Ectodermal cell (in vitro differentiated cells): Measurements from ENCODE around the gene NDST4. TPM values are rescaled to one million over a fixed set of nuclear protein-coding genes. Genes with fewer than 3 reads are reported as not detected.

Experiments
- H3K27ac ChIP-seq: 2 replicates; pipeline ENCODE4 v1.7.0; 2013; ENCODE audit warnings: mild to moderate bottlenecking, low read depth, low read length; ENCODE audit not compliant: insufficient read depth, poor library complexity, severe bottlenecking
- H3K27me3 ChIP-seq: 2 replicates; pipeline ENCODE4 v1.7.0; 2013; ENCODE audit warnings: mild to moderate bottlenecking, low read length; ENCODE audit not compliant: insufficient read depth, control insufficient read depth, poor library complexity, severe bottlenecking
- H3K36me3 ChIP-seq: one replicate; pipeline ENCODE4 v1.7.0; 2013; ENCODE audit warnings: low read length; ENCODE audit not compliant: control insufficient read depth, insufficient read depth
- H3K4me1 ChIP-seq: one replicate; pipeline ENCODE4 v1.7.0; 2013; ENCODE audit warnings: low read length; ENCODE audit not compliant: control insufficient read depth, insufficient read depth
- H3K4me3 ChIP-seq: 2 replicates; pipeline ENCODE4 v1.7.0; 2013; ENCODE audit warnings: low read depth, low read length, control low read depth; ENCODE audit not compliant: insufficient read depth
- H3K9me3 ChIP-seq: 2 replicates; pipeline ENCODE4 v1.7.0; 2013; ENCODE audit warnings: mild to moderate bottlenecking, low read length, moderate library complexity; ENCODE audit not compliant: control insufficient read depth
- WGBS, 2 experiments: methylation state at CpG; one replicate each; pipeline ENCODE4 v1.1.7; 2013; ENCODE audit warnings: missing lambda C conversion rate in 2 of 2; 5-methylcytosine and 5-hydroxymethylcytosine counted together
- polyA plus RNA-seq, 4 experiments: library from polyadenylated mRNA; stranded (reverse); fragments of 50-300 nt; gene quantifications; one replicate each; pipeline ENCODE4 v1.2.3, GENCODE V29; 2013

NDST4 gene
- polyA plus RNA-seq (2013, experiment 1 of 4): 0.87 TPM
- polyA plus RNA-seq (2013, experiment 2 of 4): 1.2 TPM
- 1.5 TPM for polyA plus RNA-seq (2013, experiment 3 of 4)
- polyA plus RNA-seq (2013, experiment 4 of 4): 1.6 TPM

DNA sequence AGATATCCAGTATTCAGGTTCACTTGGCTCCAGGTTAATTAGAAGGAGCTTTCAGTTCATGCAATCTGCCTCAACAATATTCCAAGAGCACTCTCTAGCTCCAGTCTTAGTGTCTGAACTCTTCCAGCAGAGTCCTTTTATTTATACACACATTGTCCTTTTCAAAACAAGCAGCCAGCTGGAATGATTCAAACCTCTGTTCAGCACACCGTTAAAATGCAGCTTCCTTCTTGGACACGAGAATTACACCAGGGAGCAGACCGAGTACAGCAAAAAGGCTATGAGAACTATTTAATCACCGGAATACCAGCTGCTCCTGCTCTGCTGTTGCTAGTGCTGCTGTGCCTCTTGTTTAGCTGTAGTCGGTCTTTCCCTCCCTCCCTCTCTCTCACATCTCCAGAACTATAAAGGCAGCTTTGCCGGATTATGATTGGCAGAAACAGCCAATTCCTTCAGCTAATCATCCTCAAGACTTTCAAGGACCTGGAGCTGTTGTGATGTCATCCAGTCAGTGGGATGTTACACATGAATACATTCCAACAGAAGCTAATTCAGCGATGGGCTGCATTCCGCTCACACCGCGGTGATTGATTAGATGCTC, at the start of gene NDST4:
Gene NDST4, minus strand, starts transcription at position 115 of the 601 bp plus-strand sequence. CDS start 36,584 bp downstream, outside the sequence.
- H3K4me3 ChIP-seq: peak within 1 kb of the TSS; percentile 4
- H3K36me3 ChIP-seq: no peaks in the 10 kb centered on the region
- peak within 1 kb of the TSS; percentile 77 for H3K27ac ChIP-seq

DNA sequence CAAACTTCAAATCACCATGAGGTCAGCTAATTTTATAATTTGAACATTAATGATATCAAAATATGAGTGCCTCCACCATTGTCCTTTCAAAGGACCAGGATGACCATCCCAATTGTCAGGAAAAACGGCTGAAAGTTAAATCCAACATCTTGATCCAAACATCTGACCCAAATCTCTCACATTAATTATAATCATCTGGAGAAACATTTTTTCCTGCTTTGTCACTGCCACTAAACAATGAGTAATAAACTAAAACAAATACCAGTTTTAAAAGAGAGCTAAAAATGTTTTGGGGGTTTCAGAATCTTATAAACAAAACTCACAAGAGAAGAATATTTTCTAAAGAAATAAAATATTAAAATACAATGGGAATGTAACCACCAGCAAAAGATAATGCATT, 45.7 kb upstream of the NDST4 start:
- Histone ChIP-seq H3K4me3 (no peak overlapping the region), H3K9me3 (no peaks in the 10 kb centered on the region), H3K27ac (no peak overlapping the region), H3K4me1 (no peaks in the 10 kb centered on the region), H3K27me3 (no peaks in the 10 kb centered on the region), H3K36me3 (no peaks in the 10 kb centered on the region)
- 81 to 94% methylated on average over 1 of the region's 1 CpG for whole genome bisulfite sequencing, 2 experiments

More for the DNA sequence above, at the start of gene NDST4:
- Histone ChIP-seq H3K27me3 (no peaks in the 10 kb centered on the region), H3K9me3 (no peaks in the 10 kb centered on the region), H3K4me1 (peaks cover 5% of the 10 kb centered on the region)
- 79 to 83% methylated on average over 10 of the region's 10 CpGs for WGBS, 2 experiments

DNA sequence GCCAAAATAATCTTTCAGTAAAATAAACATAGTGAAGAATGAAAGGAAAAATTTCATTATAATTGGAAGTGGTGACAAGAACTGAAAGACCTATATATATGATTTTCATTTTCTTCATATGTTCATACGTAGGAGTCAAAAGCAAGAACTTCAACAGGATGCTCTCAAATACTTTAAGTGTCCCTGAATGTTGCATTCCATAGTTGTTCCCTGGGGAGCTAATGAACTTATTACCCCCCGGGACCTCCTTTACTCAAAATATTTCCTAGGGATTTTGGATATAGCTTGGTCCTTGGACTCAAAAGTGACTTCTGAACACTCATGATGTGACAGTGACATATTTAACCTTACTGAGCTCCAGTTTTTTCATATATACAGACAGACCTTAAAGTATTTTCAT, 44.9 kb upstream of the NDST4 start:
- WGBS, 2 experiments: 93 to 100% methylated on average over 2 of the region's 2 CpGs
- H3K4me3 ChIP-seq: no peak overlapping the region
- H3K27me3 ChIP-seq: no peaks in the 10 kb centered on the region
- no peaks in the 10 kb centered on the region for H3K9me3 ChIP-seq
- H3K4me1 ChIP-seq: no peaks in the 10 kb centered on the region
- no peak overlapping the region for H3K27ac ChIP-seq
- no peaks in the 10 kb centered on the region for H3K36me3 ChIP-seq

DNA sequence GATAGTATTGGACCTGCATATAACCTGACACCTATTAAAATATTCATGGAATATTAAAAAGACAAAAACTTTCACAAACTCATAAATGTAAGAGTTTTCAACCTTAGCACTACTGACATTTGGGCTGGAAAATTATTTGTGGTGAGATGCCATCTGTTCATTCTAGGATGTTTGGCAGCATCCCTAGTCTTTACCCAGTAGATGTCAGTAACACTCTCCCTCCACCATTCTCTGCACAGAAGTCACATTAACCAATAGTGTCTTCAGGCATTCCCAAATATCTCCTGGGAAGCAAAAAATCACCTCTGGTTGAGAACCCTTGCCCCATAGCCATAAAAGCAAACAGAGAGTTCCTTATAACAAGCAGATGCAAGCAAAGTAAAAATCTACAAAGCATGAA, 41.4 kb upstream of the NDST4 start:
- Histone ChIP-seq H3K27ac (no peak overlapping the region), H3K4me3 (no peak overlapping the region), H3K36me3 (no peaks in the 10 kb centered on the region), H3K4me1 (no peaks in the 10 kb centered on the region), H3K9me3 (no peaks in the 10 kb centered on the region), H3K27me3 (no peaks in the 10 kb centered on the region)

DNA sequence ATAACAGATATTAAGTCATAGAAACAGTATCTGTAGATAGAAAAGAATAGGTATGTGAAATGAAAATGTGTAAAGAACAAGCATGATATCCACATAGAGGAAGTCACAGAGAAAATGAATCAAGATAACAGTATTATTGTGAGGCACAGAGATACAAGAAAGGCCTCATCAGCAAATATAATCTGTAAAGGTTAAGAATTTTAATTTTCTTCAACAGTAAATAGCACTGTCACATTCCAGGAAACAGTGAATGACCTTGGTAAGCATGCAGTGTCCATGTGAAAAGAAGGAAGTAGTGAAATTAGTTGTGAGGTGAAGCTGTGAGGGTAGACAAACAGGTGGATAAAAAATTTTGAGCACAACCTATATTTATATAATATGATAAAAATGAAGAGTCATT, 39.5 kb upstream of the NDST4 start:
- H3K9me3 ChIP-seq: no peaks in the 10 kb centered on the region
- no peak overlapping the region for H3K27ac ChIP-seq

DNA sequence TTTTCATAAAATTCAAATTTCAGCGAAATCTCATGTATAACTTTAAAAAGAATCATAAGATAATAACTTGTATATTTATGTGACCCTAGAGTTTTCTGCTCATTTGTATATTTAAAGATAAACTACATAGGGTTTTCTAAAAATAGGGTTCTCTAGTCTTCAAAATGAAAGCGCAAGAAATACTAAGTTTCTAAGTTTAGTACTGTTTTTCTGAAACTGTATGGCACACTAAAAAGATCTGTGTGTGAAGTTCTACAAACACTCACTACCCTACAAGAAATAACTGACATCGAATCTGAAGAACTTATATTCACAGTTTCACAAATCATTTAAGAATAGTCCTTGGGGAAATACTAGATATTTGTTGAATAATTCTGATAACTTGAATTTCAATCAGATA, 38.7 kb upstream of the NDST4 start:
- Histone ChIP-seq H3K27me3 (no peaks in the 10 kb centered on the region), H3K27ac (no peak overlapping the region), H3K9me3 (no peaks in the 10 kb centered on the region), H3K4me3 (no peak overlapping the region), H3K4me1 (no peaks in the 10 kb centered on the region), H3K36me3 (no peaks in the 10 kb centered on the region)
- WGBS, 2 experiments: 100% methylated on average over 1 of the region's 3 CpGs; no CpG with 5 or more reads in 1 of the 2 experiments

More for the DNA sequence above, 39.5 kb upstream of the NDST4 start:
- no peak overlapping the region for H3K4me3 ChIP-seq
- no peaks in the 10 kb centered on the region for H3K4me1 ChIP-seq
- H3K36me3 ChIP-seq: no peaks in the 10 kb centered on the region
- H3K27me3 ChIP-seq: no peaks in the 10 kb centered on the region

DNA sequence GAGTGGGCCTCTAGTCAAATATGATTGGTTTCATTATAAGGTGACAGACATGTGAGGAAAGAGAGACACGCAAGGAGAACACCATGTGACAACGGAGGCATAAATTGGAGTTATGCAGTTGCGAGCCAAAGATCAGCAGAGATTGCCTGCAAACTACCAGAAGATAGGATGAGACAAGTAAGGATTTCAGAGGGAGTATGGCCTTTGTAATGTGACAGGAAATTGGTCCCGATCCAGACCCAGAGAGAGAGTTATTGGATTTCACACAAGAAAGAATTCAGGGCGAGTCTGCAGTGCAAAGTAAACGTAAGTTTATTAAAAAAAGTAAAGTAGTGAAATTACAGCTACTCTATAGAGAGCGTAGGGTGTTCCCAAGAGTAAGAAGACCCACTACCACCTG, 35.7 kb upstream of the NDST4 start:
- no peak overlapping the region for H3K27ac ChIP-seq
- no peak overlapping the region for H3K4me3 ChIP-seq
- H3K4me1 ChIP-seq: no peaks in the 10 kb centered on the region
- H3K36me3 ChIP-seq: no peaks in the 10 kb centered on the region
- no peaks in the 10 kb centered on the region for H3K9me3 ChIP-seq
- WGBS, 2 experiments: 93 to 94% methylated on average over 7 of the region's 7 CpGs
- H3K27me3 ChIP-seq: no peaks in the 10 kb centered on the region

DNA sequence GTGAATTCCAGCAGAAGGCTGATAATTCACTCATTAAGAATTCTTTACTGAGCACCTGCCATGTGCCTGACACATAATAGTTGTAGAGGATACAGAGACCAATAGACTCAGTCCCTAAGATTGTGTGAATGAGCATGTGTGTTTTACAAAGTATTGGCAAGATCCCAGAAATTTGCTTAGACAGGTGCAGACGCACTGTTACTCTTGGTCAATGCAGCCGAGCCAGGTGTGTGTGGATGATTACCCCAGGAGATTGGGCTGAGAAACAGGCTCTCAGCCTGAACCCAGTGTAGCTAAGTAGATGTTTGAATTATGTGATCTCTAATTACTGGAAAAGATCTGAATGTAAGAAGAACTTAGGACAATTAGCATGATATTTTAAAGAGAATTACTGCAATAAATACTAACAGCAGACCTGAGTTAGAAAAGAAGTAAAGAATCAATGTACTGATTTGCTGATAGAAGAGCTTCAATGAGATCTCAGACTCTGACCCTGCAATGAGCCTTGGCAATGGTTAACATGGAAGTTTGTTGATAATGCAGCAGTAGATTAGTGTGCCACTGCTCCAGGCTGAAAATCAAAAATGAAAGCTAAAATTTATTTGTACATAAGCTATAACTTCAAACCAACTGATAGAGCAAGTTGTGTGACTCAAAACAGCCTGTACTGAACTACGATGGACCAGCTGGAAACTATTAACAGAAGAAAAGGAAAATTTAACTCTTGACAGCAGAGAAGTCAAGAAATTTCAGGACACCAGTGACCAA, 32.2 kb upstream of the NDST4 start:
- H3K4me1 ChIP-seq: no peaks in the 10 kb centered on the region
- no peak overlapping the region for H3K4me3 ChIP-seq
- no peak overlapping the region for H3K27ac ChIP-seq
- H3K9me3 ChIP-seq: no peaks in the 10 kb centered on the region
- WGBS, 2 experiments: 94 to 97% methylated on average over 3 of the region's 3 CpGs
- no peaks in the 10 kb centered on the region for H3K36me3 ChIP-seq
- no peaks in the 10 kb centered on the region for H3K27me3 ChIP-seq

DNA sequence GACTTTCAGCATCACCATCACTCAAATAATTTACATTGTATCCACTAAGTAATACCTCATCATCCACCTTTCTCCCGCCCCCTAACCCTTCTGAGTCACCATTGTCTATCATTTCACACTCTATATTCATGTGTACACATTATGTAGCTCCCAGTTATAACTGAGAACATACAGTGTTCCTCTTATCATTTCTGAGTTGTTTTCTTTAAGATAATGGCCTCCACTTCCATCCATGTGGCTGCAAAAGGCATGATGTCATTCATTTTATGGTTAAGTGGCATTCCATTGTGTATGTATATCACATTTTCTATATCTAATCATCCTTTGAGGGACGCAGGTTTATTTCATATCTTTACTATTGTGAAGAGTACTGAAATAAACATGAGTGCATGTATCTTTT, 14.6 kb upstream of the NDST4 start:
- Histone ChIP-seq H3K36me3 (no peaks in the 10 kb centered on the region), H3K27me3 (no peaks in the 10 kb centered on the region), H3K9me3 (no peaks in the 10 kb centered on the region), H3K4me3 (no peak overlapping the region), H3K27ac (no peak overlapping the region), H3K4me1 (no peaks in the 10 kb centered on the region)
- WGBS, 2 experiments: 85 to 88% methylated on average over 1 of the region's 2 CpGs

DNA sequence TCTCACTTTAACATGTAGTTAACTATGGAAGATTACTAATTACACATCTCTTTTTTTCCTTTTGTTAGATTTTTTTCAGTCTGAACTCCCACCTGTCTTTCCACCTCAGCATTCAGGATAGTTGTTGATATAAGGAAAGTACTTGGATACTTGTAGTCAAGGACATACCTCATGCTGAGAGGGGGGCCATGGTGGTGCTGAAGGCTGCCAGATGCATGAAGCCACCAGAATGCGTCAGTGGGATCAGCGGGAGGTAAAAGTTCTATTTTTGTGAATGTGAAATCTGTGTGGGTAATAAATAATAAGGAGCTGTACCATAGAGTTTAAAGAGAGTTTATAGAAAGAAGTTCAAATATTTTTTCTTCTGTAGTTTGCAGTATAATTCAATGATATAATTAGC, 13.1 kb upstream of the NDST4 start:
- no peak overlapping the region for H3K27ac ChIP-seq
- WGBS, 2 experiments: 88% methylated on average over 2 of the region's 2 CpGs
- H3K4me3 ChIP-seq: no peak overlapping the region
- H3K9me3 ChIP-seq: no peaks in the 10 kb centered on the region
- no peaks in the 10 kb centered on the region for H3K36me3 ChIP-seq
- no peaks in the 10 kb centered on the region for H3K4me1 ChIP-seq
- no peaks in the 10 kb centered on the region for H3K27me3 ChIP-seq
